LoVo (cell line): ENCODE results near the gene HAND2.

Source experiments
- DNase-seq: peaks from one replicate; pipeline ENCODE4 v3.0.0-alpha.2; 2016; ENCODE audit warnings: low spot score

The HAND2 gene

GRCh38 chr4:173535957-173536356 is 5.9 kb upstream of the HAND2 start:
- no peak for DNase-seq

- DNase-seq, result no peak
Measured at GRCh38 chr4:173535165-173535902, 5.3 kb upstream of the HAND2 start.

- no peak for DNase-seq
Measured at GRCh38 chr4:173534434-173534833, 4.4 kb upstream of the HAND2 start.

DNA sequence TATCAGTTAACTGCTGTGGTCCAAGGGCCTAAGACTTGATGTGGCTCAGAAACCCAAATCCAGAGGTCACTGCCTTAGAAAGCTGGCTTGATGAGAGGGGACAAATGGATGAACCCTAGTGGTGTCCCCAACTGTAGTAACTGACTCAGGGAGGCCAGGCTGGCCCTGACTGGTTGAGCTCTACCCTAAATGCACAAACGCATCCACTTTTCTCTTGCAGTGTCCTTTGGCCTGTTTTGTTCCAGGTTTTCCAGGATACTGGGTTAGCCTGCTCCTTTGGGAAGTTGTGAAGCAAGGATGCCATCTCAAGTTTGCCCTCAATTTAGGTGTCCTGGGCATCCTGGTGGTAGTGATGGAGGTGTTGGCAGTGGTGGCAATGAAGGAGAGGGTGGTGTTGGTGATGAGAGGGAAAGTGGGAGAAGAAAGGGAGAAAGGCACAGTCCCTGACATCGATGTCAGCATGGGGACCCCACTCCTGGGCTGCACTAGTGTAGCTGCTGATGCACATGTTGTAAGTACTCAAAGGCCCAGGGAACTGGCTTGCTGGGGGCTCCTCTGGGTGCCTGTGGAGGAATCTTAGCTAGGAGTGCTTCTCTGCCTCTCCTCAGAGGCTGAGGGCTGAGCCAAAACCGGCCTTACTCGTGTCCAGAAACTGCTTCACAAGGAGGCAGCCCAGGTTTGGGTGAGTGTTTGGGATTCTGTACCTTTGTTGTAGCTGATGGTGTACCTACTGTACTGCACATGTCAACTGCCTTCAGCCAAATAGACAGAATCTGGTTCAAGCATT is 2.9 kb upstream of the HAND2 start:
- no peak for DNase-seq

DNA sequence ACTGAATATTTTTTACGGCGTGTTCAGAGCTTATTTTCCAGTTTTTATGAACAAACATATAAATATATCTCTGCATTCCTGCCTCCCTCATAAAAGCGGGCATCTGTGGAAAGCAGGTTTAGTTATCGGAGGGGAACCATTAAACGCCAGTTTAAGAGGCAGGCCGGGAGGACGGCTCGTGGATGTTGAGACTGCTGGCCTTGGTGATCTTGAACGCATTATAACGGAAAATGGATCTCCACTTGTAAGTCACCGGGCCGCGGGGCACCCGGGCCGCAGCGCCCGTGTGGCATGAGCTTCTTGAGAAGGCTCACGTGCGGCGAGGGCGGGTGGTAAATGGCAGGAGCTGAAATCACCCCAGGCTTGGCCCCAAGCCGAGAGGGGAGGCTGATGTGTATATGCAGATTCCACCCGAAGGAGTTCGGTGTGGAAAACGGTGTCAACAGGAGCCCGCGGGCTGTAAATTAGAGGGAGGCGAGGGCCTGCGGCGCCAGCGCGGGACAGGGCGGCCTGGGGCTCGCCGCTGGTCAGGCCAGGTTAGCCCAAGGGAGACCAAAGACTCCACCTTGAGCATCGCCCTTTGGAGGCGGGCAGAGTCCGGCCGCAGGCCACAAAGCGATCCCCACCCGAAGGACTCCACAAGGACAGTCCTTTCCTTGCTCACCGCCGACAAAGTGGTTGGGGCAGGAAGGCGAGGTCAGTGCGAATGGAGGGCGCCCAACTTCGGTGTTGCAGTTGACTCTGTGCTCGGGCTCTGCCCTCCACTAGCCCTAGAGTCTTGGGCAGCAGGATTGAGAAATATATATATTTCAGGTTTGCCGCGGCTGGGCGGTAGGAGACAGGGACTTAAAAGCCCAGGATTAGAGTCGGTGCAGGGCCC is 1.3 kb upstream of the HAND2 start:
- no peak for DNase-seq

DNA sequence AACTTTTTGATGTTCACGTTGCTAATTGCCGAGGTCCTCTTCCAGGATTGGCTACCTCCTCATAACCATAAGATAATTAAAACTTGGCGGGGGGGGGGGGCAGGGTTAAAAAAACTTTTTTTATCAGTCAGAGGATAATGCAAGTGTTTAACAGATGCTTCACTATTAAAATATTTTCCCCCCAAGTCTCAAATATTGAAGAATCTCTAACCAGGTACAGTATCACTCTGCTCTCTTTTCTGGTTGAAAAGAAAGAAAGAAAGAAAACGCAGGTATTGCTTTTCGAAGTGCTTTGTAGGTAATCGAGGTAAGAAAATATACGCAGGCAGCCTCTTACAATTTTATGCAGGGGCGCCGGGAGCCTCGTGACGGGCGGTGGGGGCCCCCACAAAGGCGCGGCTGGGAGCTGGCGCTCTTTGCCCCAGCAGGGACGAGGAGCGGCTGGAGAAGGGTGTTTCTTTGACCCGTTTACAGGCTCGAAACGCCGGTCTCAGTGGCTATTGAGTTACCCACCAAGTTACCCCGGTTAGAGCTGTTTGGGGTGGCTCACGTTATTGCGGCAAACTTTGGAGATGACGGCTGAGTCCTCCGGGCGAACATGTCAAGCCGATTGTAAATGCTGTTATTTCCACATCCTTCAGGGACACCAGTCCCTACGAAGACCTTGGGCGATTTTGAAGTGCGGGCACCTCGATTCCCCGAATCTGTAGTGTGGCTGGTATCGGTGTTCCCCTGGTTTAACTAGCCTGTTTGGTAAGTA is 477 bp upstream of the HAND2 start:
- DNase-seq, result no peak

DNA sequence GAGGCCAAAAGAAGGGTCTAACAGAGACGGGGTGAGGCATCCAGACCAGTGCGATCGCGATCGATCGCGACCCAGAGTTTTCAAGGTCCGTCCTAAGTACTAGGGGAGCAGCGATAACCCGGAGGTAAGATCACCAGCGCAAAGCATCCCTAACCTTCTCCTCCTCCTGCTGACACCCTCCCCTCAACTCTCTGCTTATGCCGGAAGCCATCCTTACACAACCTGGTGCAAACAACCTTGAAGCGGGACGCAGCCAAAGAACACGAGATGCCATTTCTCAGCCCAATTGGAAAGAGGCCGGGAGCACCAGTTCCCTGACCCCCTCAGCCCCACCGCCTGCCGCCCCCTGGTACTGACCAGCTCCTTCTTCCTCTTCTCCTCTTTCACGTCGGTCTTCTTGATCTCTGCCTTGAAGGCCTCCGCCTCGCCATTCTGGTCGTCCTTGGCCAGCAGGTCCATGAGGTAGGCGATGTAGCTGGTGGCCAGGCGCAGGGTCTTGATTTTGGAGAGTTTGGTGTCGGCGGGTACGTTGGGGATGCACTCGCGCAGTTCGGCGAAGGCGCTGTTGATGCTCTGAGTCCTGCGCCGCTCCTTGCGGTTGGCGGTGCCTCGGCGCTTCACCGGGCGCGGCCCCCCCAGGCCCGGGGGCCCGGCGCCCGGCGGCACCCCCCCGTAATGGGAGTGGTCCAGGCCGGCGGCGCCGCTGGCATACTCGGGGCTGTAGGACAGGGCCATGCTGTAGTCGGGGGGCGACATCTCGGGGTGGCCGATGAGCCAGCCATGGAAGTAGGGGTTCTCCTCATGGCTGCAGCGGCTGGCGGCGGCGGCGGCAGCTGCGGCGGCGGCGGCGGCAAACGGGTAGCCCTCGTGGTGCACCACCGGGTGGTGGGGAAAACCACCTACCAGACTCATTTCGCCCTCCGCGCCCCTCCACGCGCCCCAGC is 1.4 kb downstream of the HAND2 start:
- no peak for DNase-seq

DNA sequence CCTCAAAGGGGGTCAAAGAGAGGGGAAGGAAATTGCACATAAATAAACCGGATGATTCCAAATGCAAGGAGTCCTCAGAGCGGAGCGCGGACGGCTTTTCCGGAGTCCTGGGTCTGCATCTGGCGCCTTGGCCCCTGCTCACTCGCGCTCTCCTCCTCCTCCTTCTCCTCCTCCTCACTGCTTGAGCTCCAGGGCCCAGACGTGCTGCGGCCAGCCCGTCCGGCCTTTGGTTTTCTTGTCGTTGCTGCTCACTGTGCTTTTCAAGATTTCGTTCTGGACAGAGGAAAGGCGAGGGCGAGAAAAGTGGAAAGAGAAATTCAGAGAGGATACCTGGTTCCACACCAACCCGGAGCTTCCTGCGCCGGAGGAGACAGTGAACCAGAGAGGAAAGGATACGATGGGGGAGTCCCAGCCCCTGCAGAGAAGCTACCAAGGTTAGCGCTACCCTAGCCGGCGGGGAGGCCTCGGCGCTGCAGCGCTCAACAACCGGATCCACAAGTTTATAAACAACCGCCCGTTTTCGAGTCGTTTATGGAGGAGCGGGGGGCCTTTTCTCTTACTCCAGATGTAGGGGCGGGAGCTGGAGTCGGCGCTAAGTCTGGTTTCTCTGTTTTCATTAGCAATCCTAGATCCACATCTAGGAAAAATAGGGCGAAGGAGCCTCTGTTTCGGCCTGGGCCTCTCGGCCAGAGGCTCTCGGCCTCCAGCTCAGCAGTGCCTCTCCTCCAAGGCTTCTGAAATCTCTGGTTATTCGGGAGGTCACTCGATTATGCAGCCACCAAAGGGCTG is 2.7 kb downstream of the HAND2 start:
- no peak for DNase-seq

DNA sequence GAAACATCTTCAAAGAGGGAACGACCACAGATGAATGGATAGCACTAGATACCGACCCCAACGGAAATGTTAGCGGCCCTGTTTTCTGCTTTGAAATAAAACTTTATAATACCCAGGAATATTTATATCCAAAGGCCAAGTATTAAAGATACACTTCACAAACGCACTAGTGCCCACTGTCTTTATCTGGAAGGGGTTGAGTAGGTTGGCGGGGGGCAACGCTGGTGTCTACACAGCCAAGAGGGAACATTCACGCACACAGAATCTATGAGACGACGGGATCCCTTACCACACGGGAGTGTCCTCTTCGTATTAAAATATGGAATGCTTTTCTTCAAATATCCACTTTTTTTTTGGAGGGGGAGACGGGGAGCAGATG is 3.3 kb downstream of the HAND2 start:
- DNase-seq, result no peak

- no peak for DNase-seq
Measured at GRCh38 chr4:173526027-173526482, 4.0 kb downstream of the HAND2 start.

DNA sequence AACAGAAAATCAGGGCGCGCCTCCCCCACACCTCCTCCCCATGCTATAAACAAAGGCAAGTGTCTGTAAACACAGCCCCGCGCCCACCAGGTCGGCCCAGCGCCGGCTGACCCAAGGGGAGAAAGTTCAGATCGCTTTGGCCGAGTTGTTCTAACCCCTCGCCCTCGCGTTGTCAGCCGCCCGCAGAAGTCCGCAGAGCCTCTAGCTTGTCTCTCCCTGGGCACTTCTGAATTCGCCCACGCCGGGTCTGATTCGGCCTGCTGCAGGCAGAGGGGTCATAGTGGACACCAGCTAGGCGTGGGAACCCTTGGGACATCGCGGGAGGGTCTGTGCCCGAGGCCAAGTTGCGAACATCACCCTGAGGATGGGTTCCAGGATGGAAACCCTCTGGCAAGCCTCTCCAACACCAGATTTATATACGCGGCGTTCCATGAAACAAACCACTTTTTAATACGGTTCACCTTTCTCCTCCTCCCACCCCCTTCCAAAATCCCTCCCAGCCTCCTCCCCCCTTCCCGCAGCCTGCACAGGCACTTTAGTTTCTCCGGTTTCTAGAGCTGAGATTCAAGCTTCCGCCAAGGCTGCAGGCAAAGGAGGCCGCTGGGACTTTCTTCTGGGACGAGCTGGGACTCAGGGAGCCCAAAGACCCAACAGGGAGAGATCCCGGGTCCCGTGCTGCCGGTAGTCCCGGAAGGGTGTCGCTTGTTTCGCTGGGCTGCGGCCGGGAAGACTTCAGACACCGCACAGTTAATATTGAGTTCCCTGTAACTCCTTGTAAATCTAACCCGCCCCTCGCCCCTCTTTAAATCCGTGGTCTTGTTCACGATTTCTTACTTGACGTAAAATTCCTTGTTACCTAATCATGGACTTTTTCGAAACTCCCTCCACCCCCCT is 4.7 kb downstream of the HAND2 start:
- DNase-seq, result no peak

GRCh38 chr4:173524218-173525117 is 5.6 kb downstream of the HAND2 start:
- no peak for DNase-seq

GRCh38 chr4:173522951-173523395 is 7.1 kb downstream of the HAND2 start:
- DNase-seq, result no peak

GRCh38 chr4:173522160-173522950 is 7.7 kb downstream of the HAND2 start:
- no peak for DNase-seq

GRCh38 chr4:173521467-173522159 is 8.4 kb downstream of the HAND2 start:
- no peak for DNase-seq

DNA sequence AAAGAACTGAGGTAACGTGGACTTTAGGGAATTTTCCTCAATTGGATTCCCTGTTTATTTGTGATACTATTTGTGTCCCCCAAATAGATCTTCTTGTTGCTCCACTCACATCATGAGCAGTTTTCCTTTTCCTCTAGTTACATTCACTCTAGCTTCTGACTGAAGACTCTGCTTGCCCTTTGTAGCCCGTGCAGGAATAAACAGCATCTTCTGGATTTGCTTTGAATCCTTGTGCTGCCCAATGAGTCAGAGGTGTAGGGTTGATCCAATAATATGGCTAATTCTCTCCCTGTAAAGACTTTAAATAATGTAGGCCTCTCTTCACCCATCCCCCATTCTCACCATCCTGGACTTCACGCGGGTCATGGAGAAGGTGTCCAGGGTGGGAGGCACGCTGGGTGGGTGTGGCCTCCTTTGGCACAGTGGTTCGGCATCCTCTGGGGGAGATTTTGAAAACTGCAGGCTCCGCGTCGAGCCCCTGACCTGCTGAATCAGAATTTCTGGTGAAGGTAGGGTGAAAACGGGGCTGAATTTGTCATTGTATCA is 9.0 kb downstream of the HAND2 start:
- no peak for DNase-seq
